GM18526 (cell line): ENCODE measurements around the gene HMGXB3.

ENCODE experiments used
- POLR2A ChIP-seq: IDR thresholded peaks from 3 replicates; pipeline ENCODE4 v1.6.1; 2011; ENCODE audit not compliant: insufficient read length; ENCODE audit errors: extremely low read depth

The HMGXB3 gene

GRCh38 chr5:150035139-150035895 is 34.8 kb downstream of the HMGXB3 start:
- TF ChIP-seq POLR2A: no peak

DNA sequence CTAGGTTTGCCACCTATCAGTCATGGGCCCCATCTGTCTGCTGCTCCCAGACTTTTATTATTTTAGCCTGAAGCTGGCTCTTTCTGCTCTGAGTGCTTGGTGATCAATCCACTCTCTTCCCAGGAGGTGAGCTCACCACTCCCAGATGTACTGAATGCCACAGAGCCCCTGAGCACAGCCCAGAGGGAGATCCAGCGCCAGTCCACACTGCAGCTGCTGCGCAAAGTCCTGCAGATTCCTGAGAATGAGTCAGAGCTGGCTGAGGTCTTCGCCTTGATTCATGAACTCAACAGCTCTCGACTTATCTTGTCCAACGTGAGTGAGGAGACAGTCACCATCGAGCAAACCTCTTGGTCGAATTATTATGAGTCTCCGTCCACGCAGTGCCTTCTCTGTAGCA is 36.0 kb downstream of the HMGXB3 start:
- TF ChIP-seq POLR2A: no peak

DNA sequence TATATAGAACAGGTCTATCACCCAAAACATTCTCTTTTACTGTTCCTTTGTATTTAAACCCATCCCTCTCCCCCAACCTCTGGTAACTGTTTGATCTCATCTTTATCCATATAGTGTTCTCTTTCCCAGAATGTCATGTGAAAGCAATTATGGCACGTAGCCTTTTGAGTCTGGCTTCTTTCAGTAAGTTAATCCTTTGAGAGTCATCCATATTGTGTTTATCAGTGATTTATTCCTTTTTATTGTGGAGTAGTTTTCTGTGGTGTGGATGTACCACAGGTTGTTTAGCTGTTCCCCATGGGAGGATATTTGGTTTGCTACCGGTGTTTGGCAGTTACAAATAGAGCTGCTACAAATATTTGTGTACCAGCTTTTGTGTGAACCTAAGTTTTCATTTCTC is 38.0 kb downstream of the HMGXB3 start:
- no peak for TF ChIP-seq POLR2A

DNA sequence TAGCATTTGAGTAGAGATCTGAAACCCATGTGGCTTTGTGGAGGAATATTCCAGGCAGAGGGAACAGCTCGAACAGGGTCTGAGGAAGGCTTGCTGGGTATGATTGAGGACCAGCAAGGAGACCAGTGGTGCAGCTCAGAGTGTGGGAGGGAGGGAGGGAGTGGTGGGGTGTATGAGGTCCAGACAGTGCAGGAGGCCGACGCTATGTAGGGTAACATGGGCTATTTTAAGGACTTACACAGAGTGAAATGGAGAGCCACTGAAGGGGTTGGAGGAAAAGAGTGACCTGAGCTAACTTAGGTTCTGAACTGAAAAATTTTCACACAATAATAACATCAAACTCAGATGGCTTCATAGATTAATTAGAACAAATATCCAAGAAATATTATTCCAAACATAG is 41.9 kb downstream of the HMGXB3 start:
- no peak for TF ChIP-seq POLR2A

DNA sequence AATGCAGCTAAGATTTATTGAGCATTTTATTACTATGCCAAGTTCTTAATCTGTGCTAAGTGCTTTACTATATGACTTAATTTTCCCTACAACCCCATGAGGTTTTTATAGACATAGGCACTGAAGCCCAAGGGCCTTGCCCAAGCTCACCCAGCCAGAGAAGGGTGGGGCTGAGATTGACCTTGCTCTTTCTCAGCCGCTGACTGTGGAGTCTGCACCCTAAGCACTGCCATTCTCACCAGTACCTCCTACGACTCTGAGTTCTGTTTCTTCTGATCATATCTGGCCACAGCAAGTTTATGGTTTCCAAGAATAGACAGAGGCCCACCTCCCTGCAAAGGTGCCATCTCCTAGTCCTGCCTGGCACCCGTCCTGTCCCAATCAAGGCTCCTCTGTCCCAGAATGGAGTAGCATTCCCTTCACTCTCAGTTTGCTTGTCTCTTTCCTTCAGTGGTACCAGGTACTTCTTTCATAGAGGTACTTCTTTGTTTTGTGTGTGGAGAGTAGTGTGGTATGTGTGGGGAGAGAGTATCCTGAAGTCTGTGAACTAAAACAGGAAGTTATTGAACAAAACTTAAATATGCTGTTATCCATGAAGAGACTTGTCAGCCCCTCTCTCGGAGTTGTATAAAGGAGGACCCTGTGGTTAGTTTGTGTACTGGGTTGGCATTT is 43.3 kb downstream of the HMGXB3 start:
- no peak for TF ChIP-seq POLR2A

GRCh38 chr5:150044329-150044681 is 43.8 kb downstream of the HMGXB3 start:
- TF ChIP-seq POLR2A: no peak

GRCh38 chr5:150044712-150045111 is 44.2 kb downstream of the HMGXB3 start:
- TF ChIP-seq POLR2A: no peak

DNA sequence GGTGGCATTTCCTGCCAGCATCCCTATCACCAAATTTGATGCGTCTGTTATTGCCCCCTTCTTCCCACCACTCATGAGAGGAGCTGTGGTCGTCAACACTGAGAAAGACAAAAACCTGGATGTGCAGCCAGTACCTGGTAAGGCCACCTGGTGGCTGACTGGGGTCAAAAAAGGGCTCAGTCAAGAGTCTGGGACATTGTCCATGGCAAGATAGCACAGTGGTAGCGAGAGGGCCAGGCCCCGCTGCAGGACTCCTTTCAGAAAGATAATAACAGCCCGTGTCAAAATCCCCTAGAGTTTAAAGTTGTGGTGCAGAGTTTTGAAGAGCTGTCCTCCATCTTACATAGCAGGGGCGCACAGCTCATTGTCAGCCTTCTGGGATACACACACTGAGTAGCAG is 45.0 kb downstream of the HMGXB3 start:
- TF ChIP-seq POLR2A: no peak

DNA sequence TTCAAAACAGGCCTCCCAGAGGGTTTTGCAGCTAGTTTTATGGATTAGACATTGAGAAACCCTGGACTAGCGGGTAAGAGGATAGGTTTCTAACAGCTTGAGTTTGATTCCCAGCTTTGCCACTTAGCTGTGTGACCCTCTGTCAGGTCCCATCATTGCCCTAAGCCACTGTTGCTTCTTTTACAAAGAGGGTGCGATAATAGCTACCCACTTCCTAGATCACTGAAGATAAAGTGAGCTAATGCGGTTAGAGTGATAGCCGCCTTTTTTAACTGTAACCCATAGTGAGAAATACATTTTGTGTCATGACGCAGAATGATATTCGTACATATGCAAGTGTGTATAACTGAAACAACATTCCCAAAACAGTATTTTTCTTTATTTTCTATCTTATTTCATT is 45.5 kb downstream of the HMGXB3 start:
- no peak for TF ChIP-seq POLR2A

GRCh38 chr5:150051657-150052195 is 51.2 kb downstream of the HMGXB3 start:
- no peak for TF ChIP-seq POLR2A

DNA sequence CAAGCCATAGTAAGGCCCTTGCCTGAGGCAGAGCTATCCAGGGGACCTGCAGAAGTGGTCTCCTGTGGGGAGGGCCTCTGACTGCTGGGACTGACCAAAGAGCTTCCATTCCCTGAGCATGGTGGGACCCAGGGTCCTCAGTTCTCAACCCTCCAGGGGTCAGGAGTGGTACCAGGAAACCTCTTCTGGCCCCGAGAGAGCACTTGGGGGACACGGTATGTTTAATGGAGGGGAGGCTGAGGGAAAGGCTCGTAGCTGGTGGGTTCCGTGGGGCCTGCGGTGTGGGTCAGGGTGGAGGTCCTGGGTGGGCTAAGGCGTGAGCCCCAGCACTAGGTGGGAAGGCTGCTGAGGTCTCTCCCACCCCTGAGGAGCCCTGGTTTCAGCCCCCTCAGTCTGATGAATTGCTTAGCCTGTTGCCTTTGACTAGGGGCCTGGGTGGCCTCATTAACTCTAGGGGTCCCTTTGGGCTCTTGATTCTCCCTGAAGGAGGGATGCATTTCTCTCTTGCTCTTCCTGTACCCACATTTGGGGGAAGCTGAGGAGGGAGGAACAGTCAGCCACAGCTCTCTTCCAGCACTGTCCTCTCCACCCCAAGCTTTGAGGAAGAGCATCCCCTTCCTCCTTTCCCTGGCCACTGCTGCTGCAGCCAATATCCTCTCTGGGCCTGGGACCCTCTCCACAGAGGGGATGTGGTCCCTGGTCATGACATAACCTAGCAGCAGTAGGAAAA is 51.9 kb downstream of the HMGXB3 start:
- no peak for TF ChIP-seq POLR2A

GRCh38 chr5:150052956-150053712 is 52.6 kb downstream of the HMGXB3 start:
- no peak for TF ChIP-seq POLR2A

DNA sequence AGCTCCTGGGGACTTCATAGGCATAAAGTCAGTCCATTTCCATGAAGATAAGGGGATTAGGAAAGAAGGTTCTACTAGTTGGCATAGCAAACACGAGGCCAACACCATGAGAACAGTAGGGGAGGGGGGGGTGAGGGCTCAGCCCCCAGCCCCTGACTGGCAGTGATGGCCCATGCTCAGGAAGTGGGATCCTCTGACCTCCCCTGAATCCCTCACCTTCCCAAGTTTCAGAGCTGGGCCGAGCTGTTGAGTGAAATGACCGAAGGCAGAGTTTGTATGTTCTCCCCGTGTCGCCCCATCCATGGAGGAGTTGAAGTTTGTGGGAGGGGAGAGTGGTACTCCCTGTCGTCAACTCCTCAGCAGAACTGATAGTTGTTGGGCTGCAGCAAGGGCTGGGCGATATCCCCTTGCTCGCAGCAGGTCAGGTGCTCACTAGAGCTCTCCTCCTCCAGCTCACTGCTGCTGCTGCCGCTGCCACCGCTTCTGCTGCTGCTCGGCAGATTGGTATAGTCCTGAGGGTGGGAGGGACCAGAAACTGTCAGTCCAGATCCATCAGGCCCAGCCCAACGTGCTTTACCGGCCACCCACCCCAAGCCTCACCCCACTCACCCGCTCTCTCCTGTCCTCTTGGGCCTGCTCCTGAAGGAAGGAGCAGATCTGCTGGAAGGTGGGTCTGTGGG is 53.3 kb downstream of the HMGXB3 start:
- TF ChIP-seq POLR2A: no peak

DNA sequence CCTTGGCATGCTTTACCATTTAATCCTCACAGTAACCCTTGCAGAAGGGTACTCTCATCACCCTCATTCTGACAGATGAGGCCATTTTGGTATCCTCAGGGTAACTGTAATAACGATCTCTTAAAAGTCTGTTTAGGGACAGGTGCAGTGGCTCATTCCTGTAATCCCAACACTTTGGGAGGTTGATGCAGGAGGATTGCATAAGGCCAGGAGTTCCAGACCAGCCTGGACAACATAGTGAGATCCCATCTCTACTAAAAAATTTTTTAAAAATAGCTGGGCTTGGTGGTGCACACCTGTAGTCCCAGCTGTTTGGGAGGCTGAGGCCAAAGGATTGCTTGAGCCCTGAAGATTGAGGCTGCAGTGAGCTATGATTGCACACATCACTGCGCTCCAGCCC is 54.0 kb downstream of the HMGXB3 start:
- TF ChIP-seq POLR2A: no peak

GRCh38 chr5:150055326-150056074 is 55.0 kb downstream of the HMGXB3 start:
- no peak for TF ChIP-seq POLR2A

DNA sequence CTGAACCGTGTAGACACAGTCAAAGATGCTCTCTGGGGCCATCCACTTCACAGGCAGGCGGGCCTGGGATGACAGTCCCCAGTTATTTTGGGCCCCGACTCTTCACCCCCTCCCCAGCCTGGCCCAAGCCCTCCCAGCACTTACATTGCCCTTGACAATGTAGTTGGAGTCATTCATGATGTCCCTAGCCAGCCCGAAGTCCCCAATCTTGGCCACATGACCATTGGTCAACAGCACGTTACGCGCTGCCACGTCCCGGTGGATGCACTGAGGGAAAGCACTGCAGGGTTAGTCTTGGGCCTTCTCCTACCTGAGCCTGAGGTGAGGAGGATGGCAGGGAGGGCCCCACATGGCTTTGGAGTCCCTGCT is 55.5 kb downstream of the HMGXB3 start:
- TF ChIP-seq POLR2A: no peak
